SK-N-SH treated with all-trans-retinoic acid at 6 μM for 48 hours (cell line): Measurements from ENCODE around the gene CFAP52.
"Not testable (repeated sequence)": the region's sequence is repeated elsewhere in the genome, so short reads cannot be mapped to it uniquely, and the experiment has no call there.

Experiments
- ATAC-seq: fragments of 200-7000 bp; cut with Tn5 transposase; 3 replicates; pipeline ENCODE4 v1.9.1; 2020; ENCODE audit warnings: mild to moderate bottlenecking, moderate library complexity
- ARNTL ChIP-seq: fragments of 450-650 bp; formaldehyde crosslinking; IDR thresholded peaks from 2 replicates; pipeline ENCODE4 v1.5.0; 2020; ENCODE audit warnings: low read depth, mild to moderate bottlenecking, moderate library complexity, borderline replicate concordance
- BACH2 ChIP-seq: fragments of 250-450 bp; sonication (Bioruptor Pico); IDR thresholded peaks from 2 replicates; pipeline ENCODE4 v1.9.0; 2021; ENCODE audit warnings: mild to moderate bottlenecking, borderline replicate concordance
- CREB5 ChIP-seq: fragments of 250-450 bp; sonication (Bioruptor Pico); IDR thresholded peaks from 2 replicates; pipeline ENCODE4 v1.5.1; 2020; ENCODE audit warnings: low read depth, mild to moderate bottlenecking, moderate library complexity
- CSDC2 ChIP-seq: fragments of 250-450 bp; sonication (Bioruptor Pico); IDR thresholded peaks from 2 replicates; pipeline ENCODE4 v1.5.0; 2020; ENCODE audit warnings: mild to moderate bottlenecking, moderate library complexity
- CSRNP3 ChIP-seq: fragments of 250-450 bp; sonication (Bioruptor Pico); IDR thresholded peaks from 2 replicates; pipeline ENCODE4 v1.5.1; 2021; ENCODE audit warnings: mild to moderate bottlenecking, moderate library complexity
- ESRRG ChIP-seq: fragments of 250-450 bp; sonication (Bioruptor Pico); IDR thresholded peaks from 2 replicates; pipeline ENCODE4 v1.6.1; 2021; ENCODE audit warnings: mild to moderate bottlenecking
- GLIS3 ChIP-seq: fragments of 250-450 bp; sonication (Bioruptor Pico); IDR thresholded peaks from 2 replicates; pipeline ENCODE4 v1.5.0; 2020; ENCODE audit warnings: mild to moderate bottlenecking, moderate library complexity
- ISL1 ChIP-seq: fragments of 250-450 bp; sonication (Bioruptor Pico); IDR thresholded peaks from 2 replicates; pipeline ENCODE4 v2.1.2; 2022; ENCODE audit warnings: mild to moderate bottlenecking, moderate library complexity
- OSR1 ChIP-seq: fragments of 250-450 bp; sonication (Bioruptor Pico); IDR thresholded peaks from 2 replicates; pipeline ENCODE4 v1.8.0; 2022; ENCODE audit warnings: moderate library complexity, mild to moderate bottlenecking, inconsistent platforms
- PATZ1 ChIP-seq: fragments of 250-450 bp; sonication (Bioruptor Pico); IDR thresholded peaks from 2 replicates; pipeline ENCODE4 v1.8.0; 2020; ENCODE audit warnings: mild to moderate bottlenecking, moderate library complexity, borderline replicate concordance
- POU6F1 ChIP-seq: fragments of 250-450 bp; sonication (Bioruptor Pico); IDR thresholded peaks from 2 replicates; pipeline ENCODE4 v1.8.0; 2021; ENCODE audit warnings: low read depth, mild to moderate bottlenecking, moderate library complexity, borderline replicate concordance
- PPARA ChIP-seq: fragments of 250-450 bp; sonication (Bioruptor Pico); IDR thresholded peaks from 2 replicates; pipeline ENCODE4 v1.5.0; 2020; ENCODE audit warnings: mild to moderate bottlenecking, borderline replicate concordance
- RARB ChIP-seq: fragments of 250-450 bp; sonication (Bioruptor Pico); IDR thresholded peaks from 2 replicates; pipeline ENCODE4 v1.8.0; 2021; ENCODE audit warnings: mild to moderate bottlenecking, moderate library complexity
- SNAI2 ChIP-seq: fragments of 250-450 bp; sonication (Bioruptor Pico); IDR thresholded peaks from 2 replicates; pipeline ENCODE4 v1.5.0; 2020; ENCODE audit warnings: mild to moderate bottlenecking, moderate library complexity
- TCF4 ChIP-seq: fragments of 250-450 bp; sonication (Bioruptor Pico); IDR thresholded peaks from 2 replicates; pipeline ENCODE4 v1.8.0; 2021; ENCODE audit warnings: mild to moderate bottlenecking, moderate library complexity, borderline replicate concordance
- TOX ChIP-seq: fragments of 250-450 bp; sonication (Bioruptor Pico); IDR thresholded peaks from 2 replicates; pipeline ENCODE4 v1.8.0; 2021; ENCODE audit warnings: mild to moderate bottlenecking, moderate library complexity, borderline replicate concordance
- TSHZ2 ChIP-seq: fragments of 250-450 bp; sonication (Bioruptor Pico); IDR thresholded peaks from 2 replicates; pipeline ENCODE4 v1.5.0; 2020; ENCODE audit warnings: mild to moderate bottlenecking, moderate library complexity
- ZC3H10 ChIP-seq: fragments of 250-450 bp; sonication (Bioruptor Pico); IDR thresholded peaks from 2 replicates; pipeline ENCODE4 v1.5.1; 2021; ENCODE audit warnings: mild to moderate bottlenecking, moderate library complexity
- ZFP3 ChIP-seq: fragments of 250-450 bp; sonication (Bioruptor Pico); IDR thresholded peaks from 2 replicates; pipeline ENCODE4 v1.5.0; 2020; ENCODE audit warnings: mild to moderate bottlenecking, moderate library complexity
- ZFP30 ChIP-seq: fragments of 450-650 bp; formaldehyde crosslinking; IDR thresholded peaks from 2 replicates; pipeline ENCODE4 v1.5.0; 2022; ENCODE audit warnings: mild to moderate bottlenecking, moderate library complexity
- ZNF565 ChIP-seq: fragments of 450-650 bp; formaldehyde crosslinking; conservative IDR thresholded peaks from 2 replicates; pipeline ENCODE4 v1.5.0; 2020; ENCODE audit warnings: low read depth, mild to moderate bottlenecking, moderate library complexity
- ZNF70 ChIP-seq: fragments of 450-650 bp; formaldehyde crosslinking; IDR thresholded peaks from 2 replicates; pipeline ENCODE4 v1.5.0; 2020; ENCODE audit warnings: mild to moderate bottlenecking, moderate library complexity
- ZNF8 ChIP-seq: fragments of 450-650 bp; formaldehyde crosslinking; IDR thresholded peaks from 2 replicates; pipeline ENCODE4 v1.5.0; 2020; ENCODE audit warnings: mild to moderate bottlenecking, moderate library complexity

CFAP52 gene

GRCh38 chr17:9564104-9564503, 12.3 kb upstream of the CFAP52 start:
- TF ChIP-seq ZC3H10 (no peak), PPARA (CRISPR knock-in tag) (no peak), ZFP3 (CRISPR knock-in tag) (no peak), BACH2 (no peak), TOX (CRISPR knock-in tag) (no peak), ZNF565 (no peak)
- ATAC-seq = no peak

- TF ChIP-seq ARNTL (CRISPR knock-in tag) (no peak), ISL1 (no peak), ZNF565 (no peak), ZFP30 (CRISPR knock-in tag) (no peak), CREB5 (CRISPR knock-in tag) (no peak), ZFP3 (CRISPR knock-in tag) (no peak), RARB (no peak), PPARA (CRISPR knock-in tag) (no peak), ESRRG (CRISPR knock-in tag) (no peak), ZNF70 (no peak), ZC3H10 (no peak), TCF4 (CRISPR knock-in tag) (no peak), GLIS3 (no peak), SNAI2 (CRISPR knock-in tag) (no peak), CSRNP3 (CRISPR knock-in tag) (no peak), ZNF8 (CRISPR knock-in tag) (no peak), BACH2 (no peak), PATZ1 (no peak)
- no peak for ATAC-seq
Observed at GRCh38 chr17:9566067-9566466, 10.4 kb upstream of the CFAP52 start.

GRCh38 chr17:9566739-9567138, 9.7 kb upstream of the CFAP52 start:
- not testable (repeated sequence) for ATAC-seq

GRCh38 chr17:9568004-9568403, 8.4 kb upstream of the CFAP52 start:
- TF ChIP-seq ZC3H10 (no peak), CREB5 (CRISPR knock-in tag) (no peak), TOX (CRISPR knock-in tag) (no peak), ZFP3 (CRISPR knock-in tag) (no peak), TSHZ2 (CRISPR knock-in tag) (no peak), PATZ1 (no peak), GLIS3 (no peak), POU6F1 (no peak), ISL1 (no peak), SNAI2 (CRISPR knock-in tag) (no peak), ESRRG (CRISPR knock-in tag) (no peak), TCF4 (CRISPR knock-in tag) (no peak), CSDC2 (CRISPR knock-in tag) (no peak), ARNTL (CRISPR knock-in tag) (no peak), PPARA (CRISPR knock-in tag) (no peak), ZNF8 (CRISPR knock-in tag) (no peak), ZNF70 (no peak), BACH2 (no peak), OSR1 (CRISPR knock-in tag) (no peak), ZFP30 (CRISPR knock-in tag) (no peak)
- no peak for ATAC-seq
